GM04503 (cell line): ENCODE measurements around the gene MUSK.
"Not testable (repeated sequence)": the region's sequence is repeated elsewhere in the genome, so short reads cannot be mapped to it uniquely, and the experiment has no call there.

Experiments used
- DNase-seq: peaks from one replicate; pipeline ENCODE4 v3.0.0-alpha.2; 2012; ENCODE audit warnings: low read depth

Gene MUSK

GRCh38 chr9:110810262-110810976 lies 141.8 kb downstream of the MUSK start:
- DNase-seq: no peak

GRCh38 chr9:110812886-110813285 lies 144.3 kb downstream of the MUSK start:
- DNase-seq: no peak

- no peak for DNase-seq
Observed at GRCh38 chr9:110814159-110814558, 145.6 kb downstream of the MUSK start.

DNA sequence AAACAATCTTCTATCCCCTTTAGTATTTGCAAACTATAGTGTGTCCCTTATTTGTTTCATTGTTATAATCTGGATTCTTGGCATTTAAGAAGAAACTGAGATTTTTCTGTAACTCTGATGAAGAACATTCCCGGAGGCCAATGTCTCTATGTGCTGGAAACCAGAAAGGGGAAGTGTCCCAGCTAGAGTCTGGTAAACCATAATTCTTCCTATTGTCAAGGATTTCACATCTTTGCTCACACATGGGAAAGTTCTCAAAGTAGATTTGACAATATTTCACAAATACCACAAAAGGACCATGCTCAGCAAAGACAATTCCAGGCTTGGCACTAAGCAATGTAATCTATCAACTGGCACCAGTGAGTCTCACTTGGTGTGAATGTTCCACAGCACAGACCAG lies 146.8 kb downstream of the MUSK start:
- no peak for DNase-seq

DNA sequence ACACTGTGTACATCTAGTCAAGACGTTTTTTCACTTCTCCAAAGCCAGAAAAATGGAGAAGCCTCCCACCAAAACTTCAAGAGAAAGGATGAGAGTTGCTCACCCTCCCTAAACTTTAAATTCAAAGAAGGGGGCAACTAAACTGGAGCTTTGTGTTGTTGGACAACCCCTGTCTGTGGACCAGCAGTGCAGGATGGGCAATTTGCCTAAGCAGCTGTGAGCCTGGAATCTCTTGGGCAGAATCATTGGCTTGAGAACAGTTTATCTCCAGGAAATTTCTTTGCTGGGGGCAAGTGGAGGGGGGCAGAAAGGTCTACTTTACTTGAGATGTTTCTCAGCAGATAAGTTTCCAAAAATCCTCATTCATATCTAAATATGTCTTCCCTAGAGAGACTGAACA lies 151.8 kb downstream of the MUSK start:
- DNase-seq: no peak

DNA sequence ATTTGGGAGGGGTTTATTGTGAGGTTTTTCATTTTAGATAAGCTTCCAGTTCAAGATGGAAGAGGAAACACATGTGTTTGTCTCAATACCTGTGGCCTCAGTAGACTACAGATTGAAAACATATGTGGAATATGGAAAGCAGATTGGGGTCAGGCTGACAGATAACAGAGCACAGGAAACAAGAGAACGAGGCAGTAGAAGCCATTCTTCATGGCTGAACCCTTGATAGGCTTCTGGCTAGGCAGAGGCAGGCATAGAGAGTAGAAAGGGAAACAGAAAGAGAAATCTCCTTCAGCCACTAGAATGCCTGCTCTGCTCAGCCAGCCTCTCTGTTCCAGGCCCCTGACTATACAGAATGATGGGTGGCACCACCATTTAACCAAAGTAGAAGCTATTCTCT lies 152.5 kb downstream of the MUSK start:
- DNase-seq: no peak

GRCh38 chr9:110825129-110825528 lies 156.5 kb downstream of the MUSK start:
- DNase-seq: not testable (repeated sequence)

DNA sequence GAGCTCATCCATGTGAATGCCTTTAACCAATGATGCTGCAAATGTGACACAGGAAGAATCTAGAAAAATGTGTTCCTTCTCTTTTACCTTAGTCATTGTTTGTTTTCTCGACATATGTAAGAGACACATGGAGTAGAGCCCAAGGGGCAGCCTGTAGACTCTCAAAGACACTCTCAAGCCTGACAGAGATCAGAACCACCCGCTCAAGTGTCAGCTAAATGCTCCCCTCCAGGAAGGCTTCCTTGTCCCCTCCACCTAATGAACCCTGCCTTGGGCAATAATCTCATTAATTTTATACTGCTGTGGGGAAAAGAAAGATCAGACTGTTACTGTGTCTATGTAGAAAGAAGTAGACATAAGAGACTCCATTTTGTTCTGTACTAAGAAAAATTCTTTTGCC lies 157.4 kb downstream of the MUSK start:
- DNase-seq: no peak

- not testable (repeated sequence) for DNase-seq
Observed at GRCh38 chr9:110826400-110826799, 157.8 kb downstream of the MUSK start.

- DNase-seq: no peak
Observed at GRCh38 chr9:110828264-110828663, 159.7 kb downstream of the MUSK start.

DNA sequence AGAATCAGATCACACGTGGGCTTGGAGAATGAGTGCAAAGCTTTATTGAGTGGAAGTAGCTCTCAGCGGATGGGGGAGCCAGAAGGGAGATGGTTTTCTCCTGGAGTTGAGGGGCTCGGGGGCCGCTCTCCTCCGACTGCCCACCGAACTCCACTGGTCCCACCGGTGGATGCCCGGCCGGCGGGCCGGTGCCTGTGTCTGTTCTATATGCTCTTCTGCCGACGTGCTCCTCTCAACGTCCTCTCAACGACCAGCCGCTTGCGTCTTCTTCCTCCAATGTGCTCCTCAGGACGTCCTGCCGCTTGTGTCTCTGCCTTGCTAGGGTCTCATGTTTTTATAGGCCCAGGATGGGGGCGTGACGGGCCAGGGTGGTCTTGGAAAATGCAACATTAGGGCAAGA lies 161.9 kb downstream of the MUSK start:
- no peak for DNase-seq

GRCh38 chr9:110832926-110833325 lies 164.3 kb downstream of the MUSK start:
- no peak for DNase-seq

DNA sequence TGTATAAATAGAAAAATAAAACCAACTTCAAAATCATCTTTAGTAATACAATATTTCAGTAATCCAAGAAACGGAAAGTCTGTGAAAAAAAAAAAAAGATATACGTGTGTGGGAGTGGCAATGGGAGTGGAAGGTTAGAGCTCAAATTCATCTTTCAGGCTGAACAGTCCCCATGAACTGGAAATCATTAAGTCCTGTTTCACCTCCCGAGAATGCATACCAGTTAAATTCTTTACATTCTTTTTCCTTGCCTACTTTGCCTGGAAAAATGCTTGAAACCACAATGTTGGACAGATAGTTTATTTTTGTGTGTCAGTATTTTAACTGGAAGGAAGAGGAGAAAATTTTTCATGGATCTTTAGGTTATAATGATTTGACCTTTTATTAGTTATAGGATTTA lies 166.8 kb downstream of the MUSK start:
- DNase-seq: peak; percentile 80

- peak; percentile 45 for DNase-seq
Observed at GRCh38 chr9:110835859-110836271, 167.3 kb downstream of the MUSK start.

- no peak for DNase-seq
Observed at GRCh38 chr9:110837401-110838005, 168.9 kb downstream of the MUSK start.

- DNase-seq: no peak
Observed at GRCh38 chr9:110842169-110842568, 173.6 kb downstream of the MUSK start.

- no peak for DNase-seq
Observed at GRCh38 chr9:110842986-110843385, 174.4 kb downstream of the MUSK start.

GRCh38 chr9:110844121-110844520 lies 175.5 kb downstream of the MUSK start:
- no peak for DNase-seq

GRCh38 chr9:110846215-110846614 lies 177.6 kb downstream of the MUSK start:
- DNase-seq: no peak

DNA sequence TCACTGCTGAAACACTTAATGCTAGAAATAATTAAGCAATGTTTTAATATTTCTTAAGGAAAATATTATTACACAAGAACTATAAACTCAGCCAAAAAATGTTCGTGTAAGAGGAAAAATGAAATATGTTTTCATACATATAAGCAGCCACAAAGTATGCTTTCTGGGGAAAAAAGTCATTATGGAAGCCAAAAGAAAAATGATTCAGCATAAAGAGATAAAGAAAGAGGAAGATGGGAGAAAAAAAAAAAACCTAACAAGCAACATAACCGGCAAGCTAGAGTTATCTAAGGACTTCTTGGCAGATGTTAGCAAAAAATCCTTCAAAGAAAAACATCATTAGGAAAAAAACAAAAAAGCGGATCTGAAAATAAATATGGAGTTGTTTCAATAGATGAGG lies 179.1 kb downstream of the MUSK start:
- no peak for DNase-seq

GRCh38 chr9:110850401-110851135 lies 182.0 kb downstream of the MUSK start:
- no peak for DNase-seq
